Right lobe of liver (tissue), 4 donors: ENCODE measurements around the gene PSG2.
"Not testable (repeated sequence)": the region's sequence is repeated elsewhere in the genome, so short reads cannot be mapped to it uniquely, and the experiment has no call there.

Experiments used
- CTCF ChIP-seq, 4 donors: fragments of 200-600 bp in 3 of 4; fragments of 450-650 bp in 1 of 4; IDR thresholded peaks; one replicate each; pipeline versions ENCODE4 v1.5.1 to v1.8.0; 2016 to 2022; ENCODE audit warnings: antibody characterized with exemption in 4 of 4, mild to moderate bottlenecking in 2 of 4
- POLR2A ChIP-seq: fragments of 450-650 bp; IDR thresholded peaks from one replicate; pipeline ENCODE4 v1.6.1; 2017; ENCODE audit warnings: antibody characterized with exemption, mild to moderate bottlenecking
- donor health status: DM: no; HTN: no; CAD: no.
- donor health status: DM: no; HTN: no; CAD: no.
- donor health status: DM: no; HTN: yes; CAD: no.

GRCh38 chr19:43043492-43044180 is 38.9 kb downstream of the PSG2 start:
- not testable (repeated sequence) for TF ChIP-seq POLR2A; CTCF (IDR thresholded peaks at IDR 0.05)
